ENCODE results near the gene SNHG17.
"Not testable (repeated sequence)": the region's sequence is repeated elsewhere in the genome, so short reads cannot be mapped to it uniquely, and the experiment has no call there.

Gene SNHG17

DNA sequence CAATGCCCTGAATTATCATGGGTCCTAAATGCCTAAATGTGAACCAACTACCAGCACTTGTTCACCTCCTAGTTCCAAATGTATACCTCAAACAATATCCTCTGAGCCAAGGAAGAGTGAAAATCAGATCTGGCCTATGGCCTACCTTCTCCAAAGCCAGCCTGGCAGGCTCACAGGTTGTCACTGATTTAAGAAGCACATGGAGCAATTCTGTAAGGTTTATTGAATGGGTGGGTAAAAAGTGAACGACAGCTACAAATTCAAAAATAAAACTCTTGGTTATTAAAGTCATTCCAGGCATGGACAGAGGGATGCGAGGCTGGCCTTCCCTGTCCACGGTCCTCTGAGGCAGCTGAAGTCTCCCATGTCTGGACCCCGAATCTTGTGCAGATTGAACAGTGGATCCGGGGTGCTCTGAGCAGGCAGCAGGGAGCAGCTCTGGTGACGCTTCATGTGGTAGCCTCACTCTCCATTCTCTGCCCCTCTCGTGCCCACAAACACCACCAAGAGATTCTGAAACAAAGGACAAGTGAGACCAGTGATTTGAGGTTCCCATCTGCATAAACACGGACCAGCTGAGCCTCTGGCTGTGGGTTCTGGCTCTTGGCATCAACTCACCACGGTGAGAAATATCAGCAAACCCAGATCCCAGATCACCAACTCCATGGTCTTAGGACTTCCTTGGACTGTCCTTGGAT is 14.6 kb downstream of the SNHG17 start:
- DNase-seq (ENCODE audit: low spot score) = no peak
- TF ChIP-seq, protein P1, sequence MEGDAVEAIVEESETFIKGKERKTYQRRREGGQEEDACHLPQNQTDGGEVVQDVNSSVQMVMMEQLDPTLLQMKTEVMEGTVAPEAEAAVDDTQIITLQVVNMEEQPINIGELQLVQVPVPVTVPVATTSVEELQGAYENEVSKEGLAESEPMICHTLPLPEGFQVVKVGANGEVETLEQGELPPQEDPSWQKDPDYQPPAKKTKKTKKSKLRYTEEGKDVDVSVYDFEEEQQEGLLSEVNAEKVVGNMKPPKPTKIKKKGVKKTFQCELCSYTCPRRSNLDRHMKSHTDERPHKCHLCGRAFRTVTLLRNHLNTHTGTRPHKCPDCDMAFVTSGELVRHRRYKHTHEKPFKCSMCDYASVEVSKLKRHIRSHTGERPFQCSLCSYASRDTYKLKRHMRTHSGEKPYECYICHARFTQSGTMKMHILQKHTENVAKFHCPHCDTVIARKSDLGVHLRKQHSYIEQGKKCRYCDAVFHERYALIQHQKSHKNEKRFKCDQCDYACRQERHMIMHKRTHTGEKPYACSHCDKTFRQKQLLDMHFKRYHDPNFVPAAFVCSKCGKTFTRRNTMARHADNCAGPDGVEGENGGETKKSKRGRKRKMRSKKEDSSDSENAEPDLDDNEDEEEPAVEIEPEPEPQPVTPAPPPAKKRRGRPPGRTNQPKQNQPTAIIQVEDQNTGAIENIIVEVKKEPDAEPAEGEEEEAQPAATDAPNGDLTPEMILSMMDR (IDR thresholded peaks at IDR 0.05; ENCODE audit: borderline replicate concordance, control extremely low read depth, extremely low read depth, insufficient read depth, missing control alignments) = no peak
- in situ Hi-C loops (cut with MboI; ENCODE audit: low sequenced_read_pairs, unreplicated experiment) = no loop called here

DNA sequence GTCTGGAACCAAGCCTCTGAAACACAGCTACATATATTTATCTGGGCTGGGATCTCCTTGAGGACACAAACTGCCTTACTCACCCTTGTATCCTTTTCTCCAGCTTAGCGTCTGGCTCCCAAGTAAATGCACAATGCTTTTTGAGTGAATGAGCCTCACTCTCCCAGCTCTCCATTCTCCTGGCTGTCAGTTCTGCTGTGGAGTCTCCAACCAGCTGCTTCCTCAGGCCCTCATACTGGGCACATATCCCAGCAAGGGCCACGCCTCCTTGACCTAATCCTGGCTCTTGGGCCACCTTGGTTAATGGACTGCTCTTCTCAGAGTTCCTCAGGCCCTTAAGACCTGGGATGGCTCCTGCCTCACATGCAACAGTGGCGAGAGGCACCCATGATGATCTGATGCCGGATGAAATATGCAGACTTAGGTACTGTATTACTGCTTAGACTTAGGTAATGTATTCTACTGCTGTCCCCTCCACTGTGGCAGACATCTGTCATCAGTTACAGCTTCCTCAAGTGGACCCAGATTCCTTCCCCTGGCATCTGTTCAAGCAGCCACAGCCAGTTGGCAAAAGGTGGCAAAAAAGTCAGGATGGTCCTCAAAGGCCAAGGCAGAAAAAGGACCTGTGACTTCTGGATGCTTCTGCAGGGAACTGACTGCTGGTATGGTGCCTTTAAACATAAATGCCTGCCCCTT is 16.5 kb downstream of the SNHG17 start:
- in situ Hi-C loops (cut with MboI; ENCODE audit: low sequenced_read_pairs, unreplicated experiment) = no loop called here
- DNase-seq (ENCODE audit: low spot score) = no peak
- TF ChIP-seq, protein P1 (IDR thresholded peaks at IDR 0.05; ENCODE audit: borderline replicate concordance, control extremely low read depth, extremely low read depth, insufficient read depth, missing control alignments) = no peak

DNA sequence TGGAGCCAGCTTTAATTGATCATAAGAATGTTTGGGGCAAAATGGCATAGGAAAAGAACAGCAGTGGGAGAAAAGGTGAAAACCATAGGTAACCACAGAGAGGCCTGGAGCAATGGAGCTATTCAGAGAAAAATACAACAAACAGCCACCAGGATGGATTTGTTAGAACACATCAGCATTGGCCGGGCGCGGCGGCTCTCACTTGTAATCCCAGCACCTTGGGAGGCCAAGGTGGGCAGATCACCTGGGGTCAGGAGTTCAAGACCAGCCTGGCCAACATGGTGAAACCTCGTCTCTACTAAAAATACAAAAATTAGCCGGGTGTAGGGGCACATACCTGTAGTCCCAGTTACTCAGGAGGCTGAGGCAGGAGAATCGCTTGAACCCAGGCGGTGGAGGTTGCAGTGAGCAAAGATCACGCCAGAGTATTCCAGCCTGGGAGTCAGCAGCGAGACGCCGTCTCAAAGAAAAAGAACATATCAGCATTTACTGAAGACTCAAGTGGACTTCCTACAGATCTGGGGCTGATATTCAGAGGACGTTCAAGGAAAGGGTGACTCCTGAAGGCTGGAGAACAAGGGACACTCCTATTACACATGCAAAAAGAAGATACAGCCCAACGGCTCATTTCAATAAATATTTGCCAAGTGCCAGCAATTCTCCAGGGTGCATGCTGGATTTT is 20.2 kb downstream of the SNHG17 start:
- DNase-seq (ENCODE audit: low spot score) = no peak
- in situ Hi-C loops (cut with MboI; ENCODE audit: low sequenced_read_pairs, unreplicated experiment) = no loop called here
- TF ChIP-seq, protein P1 (IDR thresholded peaks at IDR 0.05; ENCODE audit: borderline replicate concordance, control extremely low read depth, extremely low read depth, insufficient read depth, missing control alignments) = no peak

DNA sequence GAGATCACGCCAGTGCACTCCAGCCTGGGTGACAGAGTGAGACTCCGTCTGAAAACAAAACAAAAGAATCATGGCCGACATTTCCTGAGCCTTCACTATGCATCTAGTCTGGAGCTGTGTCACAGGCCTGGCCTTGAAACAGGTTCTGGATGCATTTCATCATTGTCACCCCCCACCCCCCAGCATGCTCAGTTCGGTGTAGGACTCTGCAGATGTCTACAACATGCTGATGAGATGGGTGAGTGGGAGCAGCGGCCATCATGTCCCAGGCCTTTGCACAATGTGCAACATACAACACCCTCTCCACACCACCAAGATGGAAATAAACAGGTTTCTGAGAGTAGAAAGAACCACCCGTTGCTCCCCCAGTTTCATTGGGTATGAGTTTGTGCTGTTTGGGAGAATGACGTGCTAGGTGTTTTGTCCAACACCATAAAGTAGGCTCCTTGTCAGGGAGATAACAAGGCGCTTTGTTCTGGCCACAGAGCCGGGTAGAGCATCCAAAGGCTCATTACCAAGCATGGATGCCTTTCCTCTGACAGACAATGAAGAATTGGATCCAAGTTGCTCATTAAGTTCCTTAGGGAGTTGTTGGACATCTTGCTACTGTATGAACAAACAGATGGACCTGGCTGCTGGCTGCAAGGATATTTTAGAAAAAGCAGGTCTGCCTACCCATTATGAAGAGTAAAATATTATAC is 22.1 kb downstream of the SNHG17 start:
- in situ Hi-C loops (cut with MboI; ENCODE audit: low sequenced_read_pairs, unreplicated experiment) = no loop called here
- DNase-seq (ENCODE audit: low spot score) = no peak
- TF ChIP-seq, protein P1 (IDR thresholded peaks at IDR 0.05; ENCODE audit: borderline replicate concordance, control extremely low read depth, extremely low read depth, insufficient read depth, missing control alignments) = no peak

DNA sequence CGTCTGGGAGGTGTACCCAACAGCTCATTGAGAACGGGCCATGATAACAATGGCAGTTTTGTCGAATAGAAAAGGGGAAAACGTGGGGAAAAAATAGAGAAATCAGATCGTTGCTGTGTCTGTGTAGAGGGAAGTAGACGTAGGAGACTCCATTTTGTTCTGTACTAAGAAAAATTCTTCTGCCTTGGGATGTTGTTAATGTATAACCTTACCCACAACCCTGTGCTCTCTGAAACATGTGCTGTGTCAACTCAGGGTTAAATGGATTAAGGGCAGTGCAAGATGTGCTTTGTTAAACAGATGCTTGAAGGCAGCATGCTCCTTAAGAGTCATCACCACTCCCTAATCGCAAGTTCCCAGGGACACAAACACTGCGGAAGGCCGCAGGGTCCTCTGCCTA is 27.3 kb downstream of the SNHG17 start:
- in situ Hi-C loops (cut with MboI; ENCODE audit: low sequenced_read_pairs, unreplicated experiment); DNase-seq (ENCODE audit: low spot score): not testable (repeated sequence)

DNA sequence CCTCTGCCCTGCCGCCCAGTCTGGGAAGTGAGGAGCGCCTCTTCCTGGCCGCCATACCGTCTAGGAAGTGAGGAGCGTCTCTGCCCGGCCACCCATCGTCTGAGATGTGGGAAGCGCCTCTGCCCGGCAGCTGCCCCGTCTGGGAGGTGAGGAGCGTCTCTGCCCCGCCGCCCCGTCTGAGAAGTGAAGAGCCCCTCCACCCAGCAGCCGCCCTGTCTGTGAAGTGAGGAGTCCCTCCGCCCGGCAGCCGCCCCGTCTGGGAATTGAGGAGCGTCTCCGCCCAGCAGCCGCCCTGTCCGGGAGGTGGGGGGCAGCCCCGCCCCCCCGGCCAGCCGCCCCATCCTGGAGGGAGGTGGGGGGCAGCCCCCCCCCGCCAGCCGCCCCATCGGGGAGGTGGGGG is 27.8 kb downstream of the SNHG17 start:
- in situ Hi-C loops (cut with MboI; ENCODE audit: low sequenced_read_pairs, unreplicated experiment) = no loop called here
- no peak for DNase-seq (ENCODE audit: low spot score)
- TF ChIP-seq, protein P1 (IDR thresholded peaks at IDR 0.05; ENCODE audit: borderline replicate concordance, control extremely low read depth, extremely low read depth, insufficient read depth, missing control alignments) = no peak
